ENCODE data around the gene BCHE.

The BCHE gene

DNA sequence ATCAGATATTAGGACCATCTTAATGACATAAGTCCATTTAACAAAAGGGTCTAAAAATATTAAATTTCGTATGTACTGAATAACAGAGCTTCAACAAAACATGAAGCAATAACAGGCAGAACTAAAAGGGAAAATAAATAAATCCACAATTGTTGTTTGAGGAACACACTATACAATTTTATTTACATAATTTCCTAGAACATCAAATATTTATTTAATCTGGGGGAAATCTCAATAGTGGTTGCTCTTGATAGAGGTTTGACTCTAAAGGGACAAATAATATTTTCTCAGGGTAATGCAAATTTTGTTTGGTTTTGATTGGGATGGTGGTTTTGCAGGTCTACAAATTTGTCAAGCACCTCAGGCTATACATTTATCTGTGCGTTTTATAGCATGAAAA lies 90.3 kb downstream of the BCHE start:
- TF ChIP-seq, protein P1, sequence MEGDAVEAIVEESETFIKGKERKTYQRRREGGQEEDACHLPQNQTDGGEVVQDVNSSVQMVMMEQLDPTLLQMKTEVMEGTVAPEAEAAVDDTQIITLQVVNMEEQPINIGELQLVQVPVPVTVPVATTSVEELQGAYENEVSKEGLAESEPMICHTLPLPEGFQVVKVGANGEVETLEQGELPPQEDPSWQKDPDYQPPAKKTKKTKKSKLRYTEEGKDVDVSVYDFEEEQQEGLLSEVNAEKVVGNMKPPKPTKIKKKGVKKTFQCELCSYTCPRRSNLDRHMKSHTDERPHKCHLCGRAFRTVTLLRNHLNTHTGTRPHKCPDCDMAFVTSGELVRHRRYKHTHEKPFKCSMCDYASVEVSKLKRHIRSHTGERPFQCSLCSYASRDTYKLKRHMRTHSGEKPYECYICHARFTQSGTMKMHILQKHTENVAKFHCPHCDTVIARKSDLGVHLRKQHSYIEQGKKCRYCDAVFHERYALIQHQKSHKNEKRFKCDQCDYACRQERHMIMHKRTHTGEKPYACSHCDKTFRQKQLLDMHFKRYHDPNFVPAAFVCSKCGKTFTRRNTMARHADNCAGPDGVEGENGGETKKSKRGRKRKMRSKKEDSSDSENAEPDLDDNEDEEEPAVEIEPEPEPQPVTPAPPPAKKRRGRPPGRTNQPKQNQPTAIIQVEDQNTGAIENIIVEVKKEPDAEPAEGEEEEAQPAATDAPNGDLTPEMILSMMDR (IDR thresholded peaks at IDR 0.05; ENCODE audit: low read depth, low read length) = no peak
- no peak for DNase-seq (ENCODE audit: extremely low read depth, low read depth)

DNA sequence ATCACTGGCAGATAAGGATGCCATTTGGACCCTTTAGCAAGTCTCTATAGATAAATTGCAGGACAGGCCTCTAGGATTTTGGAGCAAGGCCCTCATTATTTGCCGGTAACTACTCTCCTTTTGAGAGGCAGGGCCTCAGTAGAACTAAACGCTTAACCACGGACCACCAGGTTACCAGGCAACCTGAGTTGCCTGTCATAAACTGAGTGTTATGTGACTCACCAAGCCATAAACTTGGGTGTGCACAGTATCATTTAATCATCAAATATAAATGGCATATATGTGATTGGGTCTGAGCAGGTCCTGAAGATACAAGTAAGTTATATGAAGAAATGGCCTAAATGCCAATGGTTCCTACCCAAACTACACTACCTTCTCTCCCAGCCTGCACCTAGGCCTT lies 93.2 kb downstream of the BCHE start:
- DNase-seq (ENCODE audit: extremely low read depth, low read depth) = no peak
- TF ChIP-seq, protein P1 (IDR thresholded peaks at IDR 0.05; ENCODE audit: low read depth, low read length) = no peak

DNA sequence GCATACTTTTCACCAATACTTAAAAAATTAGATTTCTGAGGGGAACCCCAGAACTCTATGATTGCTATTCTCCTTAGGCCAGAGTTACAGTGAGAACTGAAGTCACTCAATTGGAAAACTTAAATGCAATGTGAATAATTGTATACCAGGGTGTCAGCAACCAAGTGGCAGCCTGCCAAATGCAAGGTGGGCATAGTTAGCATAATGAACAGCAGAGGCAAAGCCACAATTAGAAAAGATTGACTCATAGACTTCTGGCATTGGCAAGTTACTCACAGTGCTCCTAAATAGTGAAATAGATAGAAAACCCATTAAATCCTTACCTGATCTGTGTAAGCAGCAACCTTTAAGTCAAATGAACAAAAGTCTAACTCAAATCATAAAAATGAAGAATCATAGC lies 94.9 kb downstream of the BCHE start:
- TF ChIP-seq, protein P1 (IDR thresholded peaks at IDR 0.05; ENCODE audit: low read depth, low read length) = no peak
- DNase-seq (ENCODE audit: extremely low read depth, low read depth) = no peak

DNA sequence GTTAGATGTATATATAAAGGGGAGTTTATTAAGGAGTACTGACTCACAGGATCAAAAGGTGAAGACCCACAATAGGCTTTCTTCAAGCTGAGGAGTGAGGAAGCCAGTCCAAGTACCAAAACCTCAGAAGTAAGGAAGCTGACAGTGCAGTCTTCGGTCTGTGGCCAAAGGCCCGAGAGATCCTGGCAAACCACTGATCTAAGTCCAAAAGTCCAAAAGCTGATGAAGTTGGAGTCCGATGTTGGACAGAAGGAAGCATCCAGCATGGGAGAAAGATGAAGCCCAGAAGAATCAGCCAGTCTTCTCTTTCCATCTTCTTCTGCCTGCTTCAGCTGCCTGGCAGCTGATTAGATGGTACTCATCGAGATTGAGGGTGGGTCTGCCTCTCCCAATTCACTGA lies 107.5 kb downstream of the BCHE start:
- DNase-seq (ENCODE audit: extremely low read depth, low read depth) = no peak
- TF ChIP-seq, protein P1 (IDR thresholded peaks at IDR 0.05; ENCODE audit: low read depth, low read length) = no peak

DNA sequence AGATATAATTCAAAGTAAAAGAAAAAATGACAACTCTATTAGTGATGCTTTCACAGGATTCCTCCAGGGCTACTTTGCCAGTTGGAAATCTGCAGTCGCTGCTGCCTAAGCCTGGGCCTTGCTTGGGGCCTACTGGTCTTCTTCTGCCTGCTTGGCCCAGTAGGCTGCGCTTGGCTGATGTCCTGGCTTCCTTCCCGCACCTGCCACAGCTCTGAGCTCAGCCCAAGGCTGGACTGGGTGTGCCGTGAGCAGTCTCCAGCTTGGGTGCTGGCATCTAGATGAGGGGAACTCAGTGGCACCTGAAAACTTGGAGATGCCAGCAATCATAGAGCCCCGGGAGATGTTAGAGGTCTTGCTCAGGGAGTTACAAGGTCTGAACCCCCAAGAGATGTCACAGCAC lies 108.3 kb downstream of the BCHE start:
- no peak for DNase-seq (ENCODE audit: extremely low read depth, low read depth)
- TF ChIP-seq, protein P1 (IDR thresholded peaks at IDR 0.05; ENCODE audit: low read depth, low read length) = no peak

DNA sequence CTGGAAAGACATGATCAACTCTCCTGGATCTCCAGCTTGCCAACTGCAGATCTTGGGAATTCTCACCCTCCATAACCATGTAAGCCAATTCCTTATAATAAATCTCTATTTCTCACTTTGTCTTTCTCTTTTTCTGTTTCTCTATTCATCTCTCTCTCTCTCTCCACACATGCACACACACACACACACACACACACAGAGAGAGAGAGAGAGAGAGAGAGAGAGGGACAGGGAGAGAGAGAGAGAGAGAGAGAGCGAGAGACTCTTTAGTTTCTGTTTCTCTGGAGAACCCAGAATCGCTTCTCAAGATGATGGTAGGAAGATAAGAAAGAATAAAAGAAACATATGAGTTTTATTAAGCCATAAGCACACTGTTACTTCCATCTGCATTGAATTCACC lies 111.9 kb downstream of the BCHE start:
- TF ChIP-seq, protein P1 (IDR thresholded peaks at IDR 0.05; ENCODE audit: low read depth, low read length) = no peak
- no peak for DNase-seq (ENCODE audit: extremely low read depth, low read depth)
